ENCODE measurements around the gene PRSS53. TPM values are rescaled to one million over a fixed set of nuclear protein-coding genes. Genes with fewer than 3 reads are reported as not detected.
A peak's percentile ranks its signal among the peaks of the same experiment; 100 is the strongest.

PRSS53 gene
- total and polyA plus RNA-seq, 7 donors, result 1.1 to 9.1 (median 2.6) TPM; not detected in 2

DNA sequence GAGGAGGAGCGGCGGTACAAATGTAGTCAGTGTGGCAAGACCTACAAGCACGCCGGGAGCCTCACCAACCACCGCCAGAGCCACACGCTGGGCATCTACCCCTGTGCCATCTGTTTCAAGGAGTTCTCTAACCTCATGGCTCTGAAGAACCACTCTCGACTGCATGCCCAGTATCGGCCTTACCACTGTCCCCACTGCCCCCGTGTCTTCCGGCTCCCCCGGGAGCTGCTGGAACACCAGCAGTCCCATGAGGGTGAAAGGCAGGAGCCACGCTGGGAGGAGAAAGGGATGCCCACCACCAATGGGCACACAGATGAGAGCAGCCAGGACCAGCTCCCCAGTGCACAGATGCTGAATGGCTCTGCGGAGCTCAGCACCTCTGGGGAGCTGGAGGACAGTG is 11.7 kb downstream of the PRSS53 start:
- DNase-seq, result no peak
- Histone ChIP-seq H3K27ac (no peak overlapping the region), H3K4me1 (peaks cover 0 to 25% (median 22%) of the 10 kb centered on the region in 4 donors), H3K4me3 (no peak overlapping the region), H3K27me3 (no peaks in the 10 kb centered on the region), H3K36me3 (peaks cover 42 to 59% (median 51%) of the 10 kb centered on the region in 4 donors), H3K9me3 (no peaks in the 10 kb centered on the region)
- no peak for TF ChIP-seq EP300 (IDR thresholded peaks at IDR 0.05)
- no peak for TF ChIP-seq POLR2AphosphoS5 (IDR thresholded peaks at IDR 0.05)
- TF ChIP-seq, protein P1, sequence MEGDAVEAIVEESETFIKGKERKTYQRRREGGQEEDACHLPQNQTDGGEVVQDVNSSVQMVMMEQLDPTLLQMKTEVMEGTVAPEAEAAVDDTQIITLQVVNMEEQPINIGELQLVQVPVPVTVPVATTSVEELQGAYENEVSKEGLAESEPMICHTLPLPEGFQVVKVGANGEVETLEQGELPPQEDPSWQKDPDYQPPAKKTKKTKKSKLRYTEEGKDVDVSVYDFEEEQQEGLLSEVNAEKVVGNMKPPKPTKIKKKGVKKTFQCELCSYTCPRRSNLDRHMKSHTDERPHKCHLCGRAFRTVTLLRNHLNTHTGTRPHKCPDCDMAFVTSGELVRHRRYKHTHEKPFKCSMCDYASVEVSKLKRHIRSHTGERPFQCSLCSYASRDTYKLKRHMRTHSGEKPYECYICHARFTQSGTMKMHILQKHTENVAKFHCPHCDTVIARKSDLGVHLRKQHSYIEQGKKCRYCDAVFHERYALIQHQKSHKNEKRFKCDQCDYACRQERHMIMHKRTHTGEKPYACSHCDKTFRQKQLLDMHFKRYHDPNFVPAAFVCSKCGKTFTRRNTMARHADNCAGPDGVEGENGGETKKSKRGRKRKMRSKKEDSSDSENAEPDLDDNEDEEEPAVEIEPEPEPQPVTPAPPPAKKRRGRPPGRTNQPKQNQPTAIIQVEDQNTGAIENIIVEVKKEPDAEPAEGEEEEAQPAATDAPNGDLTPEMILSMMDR (IDR thresholded peaks at IDR 0.05), result no peak
- TF ChIP-seq POLR2A (IDR thresholded peaks at IDR 0.05), result no peak
- WGBS, 2 donors, result 97% methylated on average over 13 of the region's 13 CpGs
- intact Hi-C loops (cut with DNase I), result no loop called here

DNA sequence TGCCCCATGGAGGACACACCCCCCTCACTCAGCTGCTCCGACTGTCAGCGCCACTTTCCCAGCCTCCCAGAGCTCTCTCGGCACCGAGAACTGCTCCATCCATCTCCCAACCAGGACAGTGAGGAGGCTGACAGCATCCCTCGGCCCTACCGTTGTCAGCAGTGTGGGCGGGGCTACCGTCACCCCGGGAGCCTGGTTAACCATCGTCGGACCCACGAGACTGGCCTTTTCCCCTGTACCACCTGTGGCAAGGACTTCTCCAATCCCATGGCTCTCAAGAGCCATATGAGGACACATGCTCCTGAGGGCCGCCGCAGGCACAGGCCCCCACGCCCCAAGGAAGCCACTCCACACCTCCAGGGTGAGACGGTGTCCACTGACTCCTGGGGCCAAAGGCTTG is 12.4 kb downstream of the PRSS53 start:
- Histone ChIP-seq H3K4me1 (peaks cover 0 to 31% (median 27%) of the 10 kb centered on the region in 4 donors), H3K36me3 (peaks cover 42 to 53% (median 50%) of the 10 kb centered on the region in 4 donors), H3K27me3 (no peaks in the 10 kb centered on the region), H3K9me3 (no peaks in the 10 kb centered on the region), H3K4me3 (no peak overlapping the region), H3K27ac (no peak overlapping the region)
- peak; percentile 58 for DNase-seq
- intact Hi-C loops (cut with DNase I), result no loop called here
- TF ChIP-seq POLR2AphosphoS5 (IDR thresholded peaks at IDR 0.05) (no peak), POLR2A (IDR thresholded peaks at IDR 0.05) (no peak), EP300 (IDR thresholded peaks at IDR 0.05) (no peak)
- TF ChIP-seq, protein P1 (IDR thresholded peaks at IDR 0.05), result no peak
- 79 to 85% methylated on average over 16 of the region's 16 CpGs for WGBS, 2 donors

DNA sequence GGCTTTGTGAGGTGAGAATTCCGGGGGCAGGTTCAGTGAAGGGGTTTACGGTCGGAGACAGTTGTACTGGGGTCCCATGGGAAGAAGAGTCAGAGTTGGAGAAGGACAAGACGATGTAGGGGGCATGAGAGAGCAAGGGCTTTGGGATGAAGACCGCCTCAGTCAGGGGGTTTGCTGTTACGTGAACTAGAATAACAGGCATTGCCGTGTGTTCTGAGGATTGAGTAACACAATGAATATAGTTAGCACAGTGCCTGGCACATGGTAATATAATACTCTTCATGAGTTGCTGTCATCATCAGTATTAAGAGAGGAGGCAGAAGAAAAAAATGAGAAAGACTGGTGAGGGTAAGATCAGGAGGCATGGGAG is 13.9 kb downstream of the PRSS53 start:
- 0 to 2% methylated on average over 7 of the region's 7 CpGs for WGBS, 2 donors
- peaks cover 0 to 31% (median 27%) of the 10 kb centered on the region in 4 donors for H3K4me1 ChIP-seq
- TF ChIP-seq, protein P1 (IDR thresholded peaks at IDR 0.05), result no peak
- no peak for TF ChIP-seq EP300 (IDR thresholded peaks at IDR 0.05)
- no peak for TF ChIP-seq POLR2A (IDR thresholded peaks at IDR 0.05)
- peaks cover 30 to 38% (median 35%) of the 10 kb centered on the region in 4 donors for H3K36me3 ChIP-seq
- no peak for DNase-seq
- peak overlapping the region; percentile 93 to 97 (median 96) for H3K27ac ChIP-seq
- intact Hi-C loops (cut with DNase I), result loop anchor here (1.0 to 2.0 kb wide), 2 partner anchors 41 to 78 kb away; partner anchors contain the start of gene STX4
- H3K27me3 ChIP-seq, result no peaks in the 10 kb centered on the region
- no peaks in the 10 kb centered on the region for H3K9me3 ChIP-seq
- peak overlapping the region; percentile 91 to 99 (median 97) for H3K4me3 ChIP-seq

DNA sequence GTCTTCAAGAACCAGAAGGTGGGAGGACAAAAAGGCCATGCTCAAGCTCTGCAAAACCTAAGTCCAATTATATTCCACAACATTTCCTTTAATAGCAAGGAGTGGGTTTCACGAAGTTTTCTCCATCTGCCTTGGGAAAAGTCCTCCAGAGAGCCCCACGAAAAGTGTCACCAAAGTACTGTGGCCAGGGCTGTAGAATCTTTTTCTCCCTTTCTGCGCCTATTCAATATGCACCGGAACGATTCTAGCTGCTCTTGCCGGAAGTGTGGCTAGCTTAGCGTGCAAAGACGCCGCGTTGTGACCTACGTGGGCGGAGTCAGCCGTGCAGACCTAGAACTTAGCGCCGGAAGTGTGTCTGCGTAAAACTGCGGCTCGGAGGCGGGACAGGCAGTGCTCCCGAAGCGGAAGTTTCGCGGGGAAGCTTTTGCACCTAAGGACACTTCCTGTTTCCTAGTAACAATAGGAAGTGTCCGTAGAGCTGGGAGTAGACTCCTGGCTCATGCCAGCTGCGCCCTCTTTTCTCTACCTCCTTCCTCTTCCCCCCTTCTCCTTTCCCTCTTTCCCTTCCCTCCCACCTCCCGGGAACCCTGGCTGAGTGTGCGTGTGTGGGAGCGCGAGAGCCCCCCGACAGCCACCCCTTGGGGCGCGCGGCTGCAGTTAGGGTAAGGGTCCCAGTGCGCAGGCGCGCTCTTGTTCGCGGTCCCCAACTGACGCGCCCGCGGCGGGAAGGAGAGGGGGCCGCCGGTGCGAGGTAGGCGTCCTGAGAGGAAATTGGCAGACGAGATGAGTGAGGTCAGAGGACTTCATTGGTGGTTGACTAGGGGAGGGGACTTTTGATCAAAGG is 14.6 kb downstream of the PRSS53 start, which contains the start of the genes ZNF646 and ZNF668:
Gene ZNF646, plus strand, starts transcription at position 453 of the 844 bp plus-strand sequence. CDS start 1,903 bp downstream, outside the sequence.
Gene ZNF668, minus strand, starts transcription at position 271 of the 844 bp plus-strand sequence. CDS start 9,781 bp downstream, outside the sequence.
- peak; percentile 45 to 57 for TF ChIP-seq POLR2A (IDR thresholded peaks at IDR 0.05)
- peak; percentile 73 to 85 (median 82) for TF ChIP-seq POLR2AphosphoS5 (IDR thresholded peaks at IDR 0.05)
- TF ChIP-seq, protein P1 (IDR thresholded peaks at IDR 0.05), result no peak
- peak in 1 of 4 donors; percentile 30 for TF ChIP-seq EP300 (IDR thresholded peaks at IDR 0.05)
- 0% methylated on average over 48 of the region's 48 CpGs for WGBS, 2 donors
- DNase-seq, result peak; percentile 99
- H3K36me3 ChIP-seq, result peaks cover 24 to 32% (median 29%) of the 10 kb centered on the region in 4 donors
- H3K9me3 ChIP-seq, result no peaks in the 10 kb centered on the region
- no peaks in the 10 kb centered on the region for H3K27me3 ChIP-seq
- H3K4me3 ChIP-seq, result peak within 1 kb of the TSS; percentile 91 to 99 (median 97)
- intact Hi-C loops (cut with DNase I), result loop anchor here (1.0 to 2.0 kb wide), 3 partner anchors 41 to 77 kb away; partner anchors contain the start of gene STX4
- H3K27ac ChIP-seq, result peak within 1 kb of the TSS; percentile 93 to 97 (median 96)
- H3K4me1 ChIP-seq, result peaks cover 0 to 31% (median 27%) of the 10 kb centered on the region in 4 donors

Data from sigmoid colon (tissue), 7 donors.